ENCODE results near the gene CNOT4.

The CNOT4 gene

DNA sequence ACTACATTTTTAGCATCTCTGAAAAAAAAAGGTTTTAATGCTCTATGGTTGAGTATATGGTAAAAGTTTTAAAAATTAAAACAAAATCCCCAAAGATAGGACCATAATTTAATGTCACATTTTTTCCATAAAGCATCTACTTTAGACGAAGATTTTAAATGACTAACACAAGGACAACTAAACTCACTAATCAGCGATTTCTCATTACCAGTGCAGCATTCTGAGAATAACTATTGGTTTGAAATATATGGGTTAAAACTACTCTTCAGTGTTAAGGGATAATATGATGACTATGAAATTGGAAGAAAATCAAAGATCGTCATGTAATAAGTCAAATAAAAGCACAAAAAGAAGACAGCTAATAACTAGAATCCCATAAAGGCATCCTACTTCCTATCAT, 118.4 kb downstream of the CNOT4 start:
- DNase-seq: no peak

DNA sequence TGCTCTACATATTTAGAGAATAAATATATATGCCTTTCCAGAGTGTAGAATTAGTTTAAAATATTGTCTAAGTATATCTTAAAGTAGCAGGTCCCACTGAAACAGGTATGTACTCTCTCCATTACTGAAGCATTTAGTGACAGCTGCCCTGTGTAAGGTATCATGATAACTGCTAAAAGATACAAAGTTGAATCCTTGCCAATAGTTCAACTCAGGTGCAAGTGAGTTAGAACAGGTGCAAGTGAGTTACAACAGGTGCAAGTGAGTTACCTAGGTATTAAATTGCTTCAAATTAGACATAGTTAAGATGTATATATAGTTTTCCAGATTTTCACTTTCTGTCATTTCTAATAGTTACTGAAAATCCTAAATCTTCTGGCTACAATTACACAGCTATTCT, 119.1 kb downstream of the CNOT4 start:
- DNase-seq: no peak

DNA sequence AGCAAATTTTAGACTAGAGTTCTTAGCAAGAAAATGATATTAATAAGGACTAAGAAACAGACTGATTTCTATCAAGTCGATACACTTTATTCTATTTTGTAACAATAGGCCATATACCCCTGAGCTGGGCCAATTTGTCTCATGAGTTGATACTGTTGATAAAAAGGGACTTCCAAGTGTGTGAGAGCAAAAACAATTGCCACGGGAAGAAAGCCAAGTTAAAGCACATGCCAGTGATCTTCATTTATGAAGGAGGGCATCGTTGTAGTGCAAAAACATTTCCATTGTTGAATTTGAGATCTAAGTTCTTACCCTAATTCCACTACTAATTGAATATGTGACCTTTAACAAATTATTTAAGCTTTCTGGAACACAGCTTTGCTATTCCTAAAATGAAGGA, 119.9 kb downstream of the CNOT4 start:
- DNase-seq: no peak

DNA sequence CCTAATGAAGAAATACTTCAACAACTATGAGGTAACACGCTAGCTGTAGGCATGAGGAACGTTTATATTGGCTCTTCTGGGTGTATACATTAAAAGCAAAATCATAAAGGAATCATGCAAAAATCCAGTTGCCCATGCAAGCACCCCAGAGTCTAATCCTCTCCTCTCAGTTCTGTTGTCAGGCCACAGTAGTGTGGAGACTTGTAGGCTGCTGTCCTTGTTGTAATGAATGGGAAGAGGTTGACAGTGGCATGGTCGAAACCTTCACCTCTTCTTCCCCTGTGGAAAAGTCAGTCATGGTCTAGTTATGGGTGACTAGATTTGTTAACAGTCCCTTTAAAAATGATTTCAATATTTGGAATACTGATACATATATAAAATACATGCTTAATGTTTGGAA, 121.3 kb downstream of the CNOT4 start:
- DNase-seq: no peak

DNA sequence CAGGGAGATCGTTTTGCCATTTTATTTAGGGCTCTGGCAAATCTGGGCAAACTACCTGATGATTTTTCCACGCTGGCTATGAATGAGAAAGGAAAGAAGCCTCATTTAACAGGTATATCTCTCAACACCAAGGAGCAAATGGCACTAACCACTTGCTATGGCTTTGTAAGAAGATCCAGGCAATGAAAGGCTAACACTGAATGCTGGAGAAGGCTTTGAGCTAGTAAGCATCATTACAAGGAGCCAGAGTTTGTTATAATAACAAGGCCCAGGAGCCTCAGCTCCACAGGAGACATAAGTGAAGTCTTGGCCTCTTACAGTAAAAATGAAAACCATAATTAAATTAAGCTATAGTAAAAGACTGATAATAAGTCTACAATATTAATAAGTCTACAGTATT, 123.1 kb downstream of the CNOT4 start:
- no peak for DNase-seq

DNA sequence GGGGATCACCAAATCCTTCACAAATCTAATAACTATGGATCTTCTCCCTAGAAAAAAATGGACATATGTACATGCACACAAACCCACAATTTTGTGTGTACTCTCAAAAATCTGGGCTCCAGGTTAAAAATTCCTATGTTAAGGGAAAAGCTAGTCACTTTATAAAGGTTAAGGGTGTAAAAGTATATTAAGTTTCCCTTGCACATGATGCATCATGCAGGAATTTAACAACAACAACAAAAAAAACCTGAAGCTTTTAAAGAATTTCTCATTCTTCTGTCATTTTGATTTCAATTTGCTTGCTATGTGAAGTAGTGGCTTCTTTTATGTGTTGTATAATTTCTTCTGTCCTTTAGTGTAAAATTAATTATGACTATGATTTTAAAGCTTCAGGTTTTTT, 123.7 kb downstream of the CNOT4 start:
- DNase-seq: no peak

DNA sequence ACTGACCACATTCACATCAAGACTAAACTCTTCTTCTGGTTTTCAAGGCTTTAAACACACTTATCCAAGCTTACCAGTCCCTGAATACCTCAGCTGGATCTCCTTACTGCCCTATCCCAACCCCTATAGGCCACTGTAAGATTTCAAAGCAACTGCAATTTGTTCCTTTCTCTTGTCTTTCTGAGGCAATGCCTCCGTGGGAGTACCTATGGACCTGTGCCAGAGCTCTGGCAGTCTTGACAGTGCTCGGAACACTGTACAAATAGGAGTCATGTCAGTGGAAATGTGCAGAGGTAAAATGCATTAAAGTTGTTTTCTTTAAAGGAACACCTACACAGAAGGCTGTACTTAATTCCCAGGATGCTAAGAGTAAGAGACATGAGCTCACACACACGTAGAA, 124.7 kb downstream of the CNOT4 start:
- no peak for DNase-seq

DNA sequence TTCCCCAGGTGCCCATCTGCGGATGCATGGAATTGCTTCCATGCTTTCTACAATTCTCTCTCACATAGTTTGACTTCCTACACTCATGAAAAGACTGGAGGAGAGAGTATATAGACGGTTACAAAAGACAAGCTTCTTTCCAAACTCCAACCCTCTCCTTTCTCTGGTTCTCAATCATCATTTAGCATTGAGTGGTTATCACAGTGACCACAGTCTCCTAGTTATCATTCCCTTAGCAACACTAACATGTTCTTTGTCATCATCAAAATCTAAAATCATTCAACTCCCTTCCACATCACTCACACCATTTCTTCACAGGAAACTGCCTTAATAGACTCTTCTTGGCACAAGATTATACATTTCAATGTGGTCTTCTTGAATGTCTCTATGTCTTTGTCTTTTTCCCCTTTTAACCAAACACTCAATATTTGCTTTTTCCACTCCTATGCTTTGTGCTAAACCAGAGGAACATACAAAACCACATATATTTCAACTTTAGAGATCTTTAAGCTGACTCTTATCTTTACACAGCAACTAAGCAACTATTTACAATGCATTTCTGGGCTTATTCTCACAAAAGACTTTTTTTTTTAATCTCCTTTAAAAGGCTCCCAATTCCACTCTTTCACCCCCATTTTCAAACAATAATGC, 126.3 kb downstream of the CNOT4 start:
- DNase-seq: no peak

DNA sequence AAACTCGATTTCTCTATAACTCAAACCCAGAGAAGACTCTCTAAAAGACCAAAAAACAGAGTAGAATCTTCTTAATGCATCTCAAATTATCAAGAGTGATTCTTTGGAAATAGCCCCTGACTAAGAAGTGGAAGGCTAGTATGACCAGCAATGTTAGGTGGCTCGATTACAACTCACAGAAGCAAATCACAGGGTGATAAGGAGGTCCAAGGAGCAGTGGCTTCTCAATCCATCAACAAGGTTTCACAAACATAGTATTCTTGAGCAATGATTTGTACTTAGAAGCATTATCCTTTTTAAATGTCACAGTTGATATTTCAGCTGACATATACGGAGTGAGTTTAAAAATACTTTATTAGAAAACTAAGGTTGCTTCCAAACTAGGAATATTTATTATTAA, 127.7 kb downstream of the CNOT4 start:
- DNase-seq: no peak

DNA sequence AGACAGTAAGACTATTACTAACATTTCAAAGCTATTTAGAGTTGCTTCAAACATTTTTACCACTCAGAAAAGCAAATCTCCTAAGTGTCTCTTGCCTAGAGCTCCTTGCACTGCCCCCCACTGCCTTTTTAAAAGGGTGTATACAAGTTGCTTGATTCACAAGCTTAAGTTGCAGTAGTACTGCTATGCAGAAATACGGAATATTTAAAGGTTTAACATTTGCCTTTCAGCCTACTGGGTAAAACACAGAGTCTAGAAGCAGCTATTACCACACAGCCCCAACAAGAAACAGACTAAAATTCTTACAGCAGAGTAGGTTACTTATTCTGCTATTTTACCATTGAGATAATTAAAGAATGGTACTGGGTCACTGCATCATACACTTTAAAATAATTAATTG, 128.5 kb downstream of the CNOT4 start:
- DNase-seq: no peak

DNA sequence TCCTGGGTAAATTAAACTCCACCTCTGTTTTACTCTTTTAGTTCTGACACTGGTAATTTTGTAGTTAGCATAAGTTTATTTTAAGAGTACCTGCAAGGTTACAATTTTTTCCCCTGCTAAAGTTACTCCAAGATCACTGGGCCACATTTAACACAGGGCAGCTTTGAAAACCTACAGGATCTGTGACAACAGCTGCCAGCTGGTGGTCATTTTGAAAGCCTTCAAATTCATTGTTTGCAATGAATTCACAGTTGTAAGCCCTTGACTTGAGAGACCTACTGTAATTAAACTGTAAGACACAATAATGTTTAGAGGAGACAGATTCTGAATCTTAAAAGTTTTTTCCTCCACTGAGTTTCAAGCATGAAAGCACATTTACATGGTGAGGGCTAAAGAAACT, 129.6 kb downstream of the CNOT4 start:
- no peak for DNase-seq

DNA sequence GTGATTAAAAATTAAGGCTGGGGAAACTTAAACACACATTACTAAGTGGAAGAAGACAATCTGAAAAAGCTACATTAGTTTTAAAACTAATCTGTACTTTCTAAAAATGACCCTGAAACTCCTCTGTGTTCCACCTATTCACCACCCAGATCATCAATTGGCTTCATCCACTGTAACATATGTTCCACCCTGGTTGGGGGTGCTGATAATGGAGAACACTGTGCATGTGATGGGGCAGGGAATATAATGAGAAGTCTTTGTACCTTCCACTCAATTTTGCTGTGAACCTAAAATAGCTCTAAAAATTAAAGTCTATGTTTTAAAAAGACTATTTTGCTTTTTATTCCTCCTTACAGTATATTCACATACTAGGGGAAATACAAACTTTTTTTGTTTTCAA, 132.7 kb downstream of the CNOT4 start:
- DNase-seq: no peak

DNA sequence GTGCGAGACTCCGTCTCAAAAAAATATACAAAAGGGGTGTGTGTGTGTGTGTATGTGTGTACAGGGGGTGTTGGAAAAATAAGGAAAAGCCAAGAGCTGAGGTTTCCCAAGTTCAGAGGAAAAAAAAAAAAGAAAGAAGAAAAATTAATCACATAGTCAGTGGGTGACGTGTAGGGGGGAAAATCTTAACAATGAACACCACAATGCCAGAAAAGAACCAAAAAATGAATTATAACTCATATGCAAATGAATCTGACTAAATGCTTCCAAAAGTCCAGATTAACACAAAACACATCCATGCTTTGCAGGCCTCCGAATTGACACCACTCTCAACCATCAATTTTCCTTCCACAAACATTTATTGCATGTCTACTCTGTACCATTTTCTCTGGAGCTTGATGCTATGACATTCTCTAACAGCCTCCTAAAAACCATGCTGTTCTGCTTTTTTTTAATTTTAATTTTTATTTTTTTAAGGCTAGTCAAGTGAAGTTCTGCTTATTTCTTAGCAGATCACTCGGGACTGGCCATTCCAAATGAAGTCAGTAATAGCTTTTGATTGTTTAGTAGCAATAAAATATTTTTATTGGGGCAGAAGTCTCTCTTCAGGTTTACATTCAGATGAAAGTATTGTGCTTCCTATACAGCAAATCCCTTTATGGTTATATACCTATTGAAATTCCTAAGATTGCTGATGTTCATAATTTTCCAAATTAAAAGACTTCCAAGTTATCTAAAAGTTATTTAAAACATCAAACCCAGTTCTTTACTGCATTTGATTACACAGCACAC, 133.8 kb downstream of the CNOT4 start:
- no peak for DNase-seq

DNA sequence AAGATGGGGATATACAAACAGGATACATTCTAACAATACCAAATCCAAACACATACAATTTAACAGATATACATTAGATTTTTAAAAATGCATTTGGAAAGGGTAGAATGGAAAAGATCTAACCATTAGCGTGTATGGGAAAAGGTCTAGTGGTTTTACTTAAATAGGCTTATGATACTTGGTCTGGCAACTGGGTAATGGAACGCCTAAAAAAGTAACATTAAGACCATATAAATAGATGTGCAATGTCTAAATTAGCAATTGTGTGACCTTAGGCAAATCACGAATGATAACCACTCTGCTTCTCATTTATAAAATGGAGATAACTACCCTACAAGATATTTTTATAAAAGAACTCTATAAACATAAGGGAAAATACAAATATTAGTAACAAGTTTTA, 135.2 kb downstream of the CNOT4 start:
- DNase-seq: no peak

DNA sequence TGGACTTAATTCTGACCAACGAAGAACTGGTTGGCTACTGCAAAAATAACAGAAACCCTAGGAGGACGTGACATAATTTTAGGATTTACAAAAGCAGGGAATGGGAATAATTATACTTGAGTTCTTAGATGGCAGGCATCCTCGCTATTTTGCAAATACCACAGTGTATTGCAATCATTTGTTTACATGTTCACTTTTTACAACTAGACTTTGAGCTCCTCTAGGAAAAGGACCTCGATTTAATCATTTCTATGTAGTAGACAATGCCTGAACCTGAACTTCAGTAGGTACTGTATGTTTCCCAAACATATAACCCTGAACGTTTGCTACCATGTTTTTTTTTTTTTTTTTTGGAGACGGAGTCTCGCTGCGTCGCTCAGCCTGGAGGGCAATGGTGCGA, 137.7 kb downstream of the CNOT4 start:
- DNase-seq: no peak

DNA sequence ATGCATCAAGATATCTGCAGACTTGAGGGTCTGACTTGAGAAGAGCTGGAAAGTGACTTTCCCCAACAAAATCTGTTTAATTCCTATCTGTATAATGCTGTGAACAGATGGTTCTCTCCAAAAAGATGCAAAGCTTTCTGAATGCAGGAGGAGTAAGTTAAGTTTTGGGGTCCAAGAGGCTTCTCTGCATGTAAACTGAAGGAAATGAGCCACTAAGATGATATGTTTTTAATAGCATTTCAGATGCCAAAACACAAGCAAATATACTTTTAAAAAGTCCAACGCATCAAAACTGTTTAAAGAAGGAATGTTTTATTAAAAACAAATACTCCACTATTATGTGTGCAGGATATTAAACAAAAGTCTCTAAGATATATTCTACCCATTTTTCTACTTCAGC, 139.2 kb downstream of the CNOT4 start:
- no peak for DNase-seq

DNA sequence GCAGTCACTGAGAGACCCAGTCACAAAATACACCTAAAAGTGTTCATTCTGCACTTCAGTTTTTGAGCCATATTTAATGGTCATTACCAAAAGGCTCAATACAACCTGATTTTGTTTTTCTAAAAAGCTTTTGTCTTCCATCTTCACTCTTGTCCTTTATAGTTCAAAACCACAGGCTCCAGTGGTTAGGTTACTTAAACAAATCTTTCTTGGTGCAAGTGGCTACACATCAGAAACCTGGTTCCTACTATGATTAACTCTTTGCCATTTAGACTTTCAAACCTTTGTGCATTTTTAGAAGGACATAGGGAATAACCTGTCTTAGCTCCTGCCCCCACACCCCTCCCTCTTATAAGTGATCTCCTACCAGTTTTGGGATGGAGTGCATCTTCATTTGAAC, 140.5 kb downstream of the CNOT4 start:
- DNase-seq: no peak

DNA sequence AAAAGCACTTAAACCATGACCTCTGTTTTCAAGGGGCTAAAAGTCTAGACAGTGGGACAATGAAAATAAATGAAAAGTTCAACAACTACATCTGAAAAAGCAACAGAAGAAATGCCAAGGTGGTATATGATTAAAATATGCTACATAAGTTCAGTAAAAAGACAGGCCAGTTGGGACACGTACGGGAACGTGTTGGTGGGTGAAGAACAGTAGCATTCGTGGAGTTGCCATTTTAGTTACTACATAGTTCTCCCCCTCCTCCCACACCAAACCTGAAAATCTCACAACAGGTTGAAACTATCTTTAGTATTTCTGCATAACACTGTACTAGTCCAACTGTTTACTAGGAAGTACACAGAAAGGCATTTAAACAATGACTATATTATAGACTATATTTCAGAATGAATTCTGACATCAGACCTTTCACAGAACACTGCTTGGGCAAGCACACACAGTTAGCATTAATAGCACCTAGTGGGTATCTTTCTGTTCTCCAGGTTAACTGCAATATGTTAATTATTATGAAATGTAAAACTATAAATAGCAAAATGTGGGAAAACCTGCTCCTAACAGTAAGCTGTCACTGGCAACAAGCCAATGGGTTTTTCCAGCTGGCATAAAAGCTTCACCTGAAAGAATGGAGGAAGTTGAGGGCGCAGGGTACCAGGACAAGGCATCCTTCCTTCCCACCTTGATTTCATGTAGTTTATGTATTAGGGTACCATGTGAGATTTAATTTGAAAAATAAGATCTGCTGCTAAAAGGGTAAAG, 141.3 kb downstream of the CNOT4 start:
- DNase-seq: no peak

DNA sequence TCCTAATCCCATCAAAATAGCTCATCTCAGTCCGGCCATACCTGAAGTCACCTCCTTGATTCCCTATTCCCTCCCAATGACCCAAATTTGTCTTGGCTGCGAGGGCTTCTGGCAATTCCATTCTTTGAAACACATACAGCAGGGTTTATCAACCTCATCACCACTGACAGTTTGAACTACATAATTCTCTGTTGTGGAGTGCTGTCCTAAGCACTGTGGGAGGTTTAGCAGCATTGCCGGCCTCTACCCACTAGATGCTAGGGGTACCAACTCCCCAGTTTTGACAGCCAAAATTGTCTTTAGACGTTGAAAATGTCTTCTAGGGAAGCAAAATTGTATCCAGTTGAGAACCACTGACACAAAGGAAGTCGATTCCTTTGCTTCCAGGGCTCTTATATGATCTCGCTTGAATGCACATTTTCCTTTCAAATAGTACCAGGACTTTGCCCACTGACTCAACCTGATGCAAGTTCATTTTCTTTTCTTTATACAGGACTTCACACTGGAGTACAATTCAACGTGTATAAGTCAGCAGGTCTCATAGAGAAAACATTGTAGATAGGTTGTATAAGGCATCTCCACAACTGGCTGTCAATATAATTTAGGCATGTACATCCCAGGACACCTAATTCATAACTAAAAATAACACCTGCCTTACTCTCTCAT, 142.9 kb downstream of the CNOT4 start:
- no peak for DNase-seq

DNA sequence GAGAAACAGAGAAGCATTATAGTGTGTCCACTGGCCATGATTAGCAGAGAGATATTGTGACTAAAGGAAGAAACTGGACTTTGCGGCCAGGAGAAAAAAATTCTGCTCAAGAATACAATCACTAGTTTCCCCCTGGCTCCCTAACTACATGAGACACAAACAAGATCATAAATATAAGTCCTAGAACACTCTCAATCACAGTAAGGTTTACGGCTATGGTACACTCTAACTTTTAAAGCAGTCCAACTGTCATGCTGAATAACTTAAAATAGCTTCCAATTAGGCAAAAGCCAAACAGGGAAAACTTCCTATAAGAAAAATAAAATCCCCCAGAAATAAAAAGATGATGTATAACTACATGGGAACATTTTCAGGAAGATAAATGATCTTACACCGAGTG, 144.2 kb downstream of the CNOT4 start:
- no peak for DNase-seq

DNA sequence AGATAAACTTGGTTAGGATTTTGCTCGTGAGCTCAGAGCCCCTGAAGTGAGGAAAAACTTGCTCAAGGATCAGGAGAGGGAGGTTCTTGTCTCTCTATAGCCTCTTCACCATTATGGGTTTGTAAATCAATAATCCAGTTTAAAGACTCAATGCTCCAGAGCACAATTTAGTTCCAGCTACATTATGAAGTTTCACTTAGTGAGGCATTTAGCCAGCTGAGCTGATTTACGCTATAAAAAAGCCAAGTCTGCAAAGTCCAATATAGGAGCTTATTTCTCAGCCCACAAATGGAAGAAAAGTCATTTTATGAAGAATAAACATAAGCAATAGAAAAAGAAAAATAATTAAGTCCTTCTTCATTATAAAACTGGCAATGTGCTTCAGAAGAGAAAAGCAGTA, 145.7 kb downstream of the CNOT4 start:
- DNase-seq: no peak

DNA sequence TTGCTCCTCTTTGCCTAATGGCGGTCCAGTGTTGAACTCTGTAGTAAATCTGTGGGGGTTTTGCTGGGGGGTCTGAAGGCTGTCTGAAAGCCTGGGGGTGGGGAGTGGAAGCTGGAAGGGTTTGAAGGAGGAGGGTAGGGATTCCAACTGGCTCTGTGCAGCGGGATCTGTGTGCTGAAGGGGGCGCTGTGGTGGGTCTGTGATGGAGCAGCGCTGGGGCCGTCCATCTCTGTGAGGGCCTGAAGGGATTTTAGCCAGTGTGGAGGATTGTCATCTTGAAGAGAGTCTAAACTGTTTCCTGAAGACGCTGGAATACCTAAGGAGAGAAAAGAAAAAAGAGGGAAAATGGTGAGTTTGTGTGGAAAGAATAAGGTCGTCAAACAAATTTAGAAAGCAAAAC, 147.0 kb downstream of the CNOT4 start:
- DNase-seq: no peak

DNA sequence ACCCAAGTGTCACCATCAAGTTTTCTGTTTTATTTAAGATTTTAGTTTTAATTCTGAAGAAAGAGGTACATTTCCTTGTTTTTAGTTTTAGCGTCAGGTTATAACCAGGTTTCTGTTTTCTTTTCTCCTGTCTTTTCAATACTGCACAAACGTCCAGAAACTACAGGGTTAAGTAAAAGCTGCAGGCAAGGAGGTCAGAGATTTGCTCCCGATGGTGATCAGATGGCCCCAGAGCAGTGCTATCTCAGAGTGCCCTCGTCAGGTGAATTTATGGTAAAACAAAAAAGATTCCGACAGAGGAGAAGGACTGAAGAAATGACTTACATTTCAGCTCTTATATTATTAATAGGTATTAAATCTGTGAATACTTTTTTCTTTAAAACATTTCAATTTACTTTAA, 148.1 kb downstream of the CNOT4 start:
- DNase-seq: no peak

DNA sequence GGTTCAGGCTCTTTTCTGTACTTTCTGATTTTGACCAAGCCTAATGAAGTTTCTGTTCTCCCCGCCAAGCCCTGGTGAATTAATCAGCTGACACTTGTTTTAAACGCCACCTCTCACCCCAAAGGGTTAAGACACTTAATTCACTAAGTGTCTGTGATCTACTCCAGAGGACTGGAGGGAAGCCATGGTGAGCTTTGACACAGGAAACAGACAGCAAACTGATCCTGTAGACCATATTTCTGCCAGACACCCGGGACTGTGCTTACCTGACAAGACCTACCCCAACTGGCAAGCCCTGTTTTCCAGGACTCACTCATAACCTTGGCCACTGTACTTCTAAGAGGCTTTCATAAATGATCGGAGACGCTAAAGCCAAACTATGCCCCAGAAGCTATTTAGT, 150.3 kb downstream of the CNOT4 start:
- DNase-seq: no peak

Data from stimulated activated CD4-positive, alpha-beta T cell treated with anti-CD3 and anti-CD28 coated beads, Interleukin-15, amount 100 ng/mL, for 24 hours (primary cell).